HFF-Myc (cell line): Measurements from ENCODE around the gene RNF144B.
"Not testable (repeated sequence)": the region's sequence is repeated elsewhere in the genome, so short reads cannot be mapped to it uniquely, and the experiment has no call there.

Experiments
- DNase-seq: peaks from one replicate; pipeline ENCODE4 v3.0.0-alpha.2; 2011; ENCODE audit warnings: low read depth; ENCODE audit errors: extremely low read depth
- H3K4me3 ChIP-seq: replicated peaks from 2 replicates; pipeline ENCODE4 v1.5.1; 2011; ENCODE audit warnings: low read depth, mild to moderate bottlenecking, control low read depth, low read length
- TF ChIP-seq, protein P1 (sequence below): IDR thresholded peaks from 2 replicates; pipeline ENCODE4 v1.5.1; 2012; ENCODE audit warnings: mild to moderate bottlenecking, low read depth, low read length, control low read depth; ENCODE audit errors: missing control alignments

RNF144B gene

DNA sequence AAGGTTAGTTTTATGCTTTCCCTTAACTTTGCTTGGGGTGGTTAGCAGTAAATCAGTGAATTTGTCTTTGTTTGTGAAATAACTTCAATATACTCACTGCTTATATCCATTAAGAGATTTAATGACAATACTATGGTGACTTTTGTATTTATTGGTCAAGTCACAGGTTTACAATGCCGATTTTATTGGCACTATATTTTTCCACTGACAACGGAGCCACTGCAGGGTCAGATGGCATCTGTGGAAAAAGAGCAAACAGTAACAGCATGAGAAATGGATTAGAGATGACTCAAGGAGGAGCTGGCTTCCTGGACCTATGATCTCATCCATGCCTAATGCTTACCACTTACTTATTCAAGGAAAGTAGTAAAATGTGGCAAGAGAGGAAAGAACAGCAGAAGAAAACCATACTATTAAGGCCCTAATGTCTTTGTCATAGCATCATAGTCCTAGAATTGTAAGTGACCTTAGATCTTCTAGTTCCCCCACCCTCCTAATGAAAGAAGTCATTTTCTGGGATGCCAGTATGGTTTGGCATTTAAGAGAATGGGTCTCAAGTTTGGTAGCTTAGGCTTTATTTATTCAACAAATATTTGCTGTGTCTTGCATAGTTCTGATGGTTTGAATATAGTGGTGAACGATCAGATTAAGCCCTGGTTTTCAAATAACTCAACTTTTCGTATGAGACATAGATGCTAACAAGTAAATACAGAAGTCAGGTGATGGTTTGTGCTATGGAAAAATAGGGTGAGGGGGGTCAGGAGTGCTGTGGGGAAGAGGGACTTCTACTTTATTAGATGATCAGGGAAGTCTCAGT lies 18.5 kb downstream of the RNF144B start:
- peak; percentile 93 for DNase-seq
- TF ChIP-seq, protein P1, sequence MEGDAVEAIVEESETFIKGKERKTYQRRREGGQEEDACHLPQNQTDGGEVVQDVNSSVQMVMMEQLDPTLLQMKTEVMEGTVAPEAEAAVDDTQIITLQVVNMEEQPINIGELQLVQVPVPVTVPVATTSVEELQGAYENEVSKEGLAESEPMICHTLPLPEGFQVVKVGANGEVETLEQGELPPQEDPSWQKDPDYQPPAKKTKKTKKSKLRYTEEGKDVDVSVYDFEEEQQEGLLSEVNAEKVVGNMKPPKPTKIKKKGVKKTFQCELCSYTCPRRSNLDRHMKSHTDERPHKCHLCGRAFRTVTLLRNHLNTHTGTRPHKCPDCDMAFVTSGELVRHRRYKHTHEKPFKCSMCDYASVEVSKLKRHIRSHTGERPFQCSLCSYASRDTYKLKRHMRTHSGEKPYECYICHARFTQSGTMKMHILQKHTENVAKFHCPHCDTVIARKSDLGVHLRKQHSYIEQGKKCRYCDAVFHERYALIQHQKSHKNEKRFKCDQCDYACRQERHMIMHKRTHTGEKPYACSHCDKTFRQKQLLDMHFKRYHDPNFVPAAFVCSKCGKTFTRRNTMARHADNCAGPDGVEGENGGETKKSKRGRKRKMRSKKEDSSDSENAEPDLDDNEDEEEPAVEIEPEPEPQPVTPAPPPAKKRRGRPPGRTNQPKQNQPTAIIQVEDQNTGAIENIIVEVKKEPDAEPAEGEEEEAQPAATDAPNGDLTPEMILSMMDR: no peak
- H3K4me3 ChIP-seq: no peak overlapping the region

DNA sequence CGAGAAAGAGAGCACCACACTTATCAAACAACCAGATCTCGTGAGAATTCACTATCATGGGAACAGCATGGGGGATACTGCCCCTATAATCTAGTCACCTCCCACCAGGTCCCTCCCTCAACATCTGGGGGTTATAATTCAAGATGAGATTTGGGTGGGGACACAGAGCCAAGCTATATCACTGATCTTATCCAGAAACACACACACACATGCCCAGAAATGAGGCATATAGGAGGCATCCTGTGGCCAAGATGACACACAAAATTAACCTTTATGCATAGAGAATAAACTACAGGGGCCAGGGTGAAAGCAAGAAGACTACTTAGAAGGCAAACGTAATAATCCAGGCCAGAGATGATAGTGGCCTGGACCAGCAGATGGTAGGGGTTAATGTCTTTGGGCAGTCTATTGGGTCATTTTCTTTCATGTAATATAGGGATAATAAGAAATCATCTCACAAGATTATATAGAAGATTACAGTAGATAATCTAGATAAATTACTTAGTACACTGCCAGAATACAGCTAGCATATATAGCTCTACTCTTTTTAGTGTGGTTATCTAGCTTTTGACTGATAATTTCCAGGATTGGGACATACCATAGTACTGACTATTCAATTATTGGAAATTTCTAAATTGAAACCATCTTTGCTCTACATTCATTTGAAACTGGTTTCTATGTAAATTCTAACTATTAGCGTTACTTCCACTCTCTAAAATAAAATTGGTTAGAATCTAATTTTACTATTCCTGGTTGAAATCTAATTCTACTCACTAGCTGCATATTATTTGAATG lies 20.0 kb downstream of the RNF144B start:
- H3K4me3 ChIP-seq: no peak overlapping the region
- TF ChIP-seq, protein P1: no peak
- DNase-seq: no peak

DNA sequence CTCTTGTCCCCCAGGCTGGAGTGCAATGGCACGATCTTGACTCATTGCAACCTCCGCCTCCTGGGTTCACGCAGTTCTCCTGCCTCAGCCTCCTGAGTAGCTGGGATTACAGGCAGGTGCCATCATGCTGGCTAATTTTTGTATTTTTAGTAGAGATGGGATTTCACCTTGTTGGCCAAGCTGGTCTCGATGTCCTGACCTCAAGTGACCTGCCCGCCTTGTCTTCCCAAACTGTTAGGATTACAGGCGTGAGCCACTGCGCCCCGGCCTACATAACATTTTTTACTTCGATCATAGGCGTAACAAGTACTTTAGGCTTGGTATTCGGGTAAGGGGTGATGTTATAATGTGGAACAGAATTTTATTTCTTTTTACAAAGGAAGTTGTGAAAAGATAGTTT lies 22.5 kb downstream of the RNF144B start:
- not testable (repeated sequence) for H3K4me3 ChIP-seq, DNase-seq

DNA sequence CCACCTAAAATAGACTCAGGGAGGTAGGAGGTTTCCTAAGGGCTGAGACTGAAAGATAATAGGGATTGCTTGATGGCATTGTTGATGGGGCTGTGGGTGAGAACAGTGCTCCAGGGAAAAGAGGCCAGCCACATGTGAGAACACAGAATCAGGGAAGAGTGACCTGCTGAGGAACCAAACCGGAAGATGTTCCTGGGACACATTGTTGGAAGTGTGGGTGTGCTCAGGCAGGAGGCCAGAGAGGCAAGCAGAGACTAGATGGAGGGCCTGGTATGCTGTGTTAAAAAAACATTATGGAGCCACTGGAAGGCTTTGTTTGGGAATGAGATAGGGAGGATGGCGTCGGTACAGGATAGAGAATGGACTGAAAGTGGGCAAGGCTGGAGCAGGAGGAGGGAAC lies 23.3 kb downstream of the RNF144B start:
- TF ChIP-seq, protein P1: no peak
- no peak overlapping the region for H3K4me3 ChIP-seq
- DNase-seq: no peak

DNA sequence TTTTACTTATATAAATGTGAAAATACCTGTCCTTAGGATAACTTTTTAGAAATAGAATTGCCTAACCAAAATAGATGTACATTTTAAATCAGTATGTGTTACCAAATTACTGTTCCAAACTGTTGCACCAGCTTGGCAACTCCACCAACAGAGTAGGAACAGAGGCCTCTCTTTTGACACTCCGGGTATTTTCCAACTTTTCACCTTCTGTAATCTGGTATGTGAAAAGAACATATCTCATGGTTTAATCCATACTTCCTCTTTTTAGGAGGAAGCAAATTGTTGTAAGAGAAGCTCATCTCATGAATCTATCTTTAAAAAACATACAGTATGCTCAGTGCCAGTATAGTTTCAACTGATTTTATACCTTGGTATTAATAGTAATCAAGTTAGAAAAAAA lies 24.9 kb downstream of the RNF144B start:
- DNase-seq: no peak
- TF ChIP-seq, protein P1: no peak
- no peak overlapping the region for H3K4me3 ChIP-seq

DNA sequence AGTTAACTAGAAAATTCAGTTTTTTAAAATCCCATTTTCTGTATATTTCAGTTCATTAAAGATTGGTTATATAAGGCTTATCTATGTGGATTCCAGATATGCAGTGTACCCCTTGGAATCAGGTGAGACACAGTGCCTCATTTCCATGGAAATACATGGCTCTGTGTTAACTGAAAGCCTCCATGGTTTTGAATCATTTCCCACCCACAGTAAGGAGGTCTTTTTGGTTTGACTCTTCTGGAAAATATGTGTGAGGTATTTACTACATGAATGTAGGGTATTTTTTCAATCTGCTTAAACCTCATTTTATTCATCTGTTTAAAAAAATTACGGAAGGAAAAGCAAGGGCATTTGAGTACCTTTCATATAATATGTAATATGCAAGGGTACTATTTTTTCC lies 25.5 kb downstream of the RNF144B start:
- H3K4me3 ChIP-seq: no peak overlapping the region
- TF ChIP-seq, protein P1: no peak
- no peak for DNase-seq

DNA sequence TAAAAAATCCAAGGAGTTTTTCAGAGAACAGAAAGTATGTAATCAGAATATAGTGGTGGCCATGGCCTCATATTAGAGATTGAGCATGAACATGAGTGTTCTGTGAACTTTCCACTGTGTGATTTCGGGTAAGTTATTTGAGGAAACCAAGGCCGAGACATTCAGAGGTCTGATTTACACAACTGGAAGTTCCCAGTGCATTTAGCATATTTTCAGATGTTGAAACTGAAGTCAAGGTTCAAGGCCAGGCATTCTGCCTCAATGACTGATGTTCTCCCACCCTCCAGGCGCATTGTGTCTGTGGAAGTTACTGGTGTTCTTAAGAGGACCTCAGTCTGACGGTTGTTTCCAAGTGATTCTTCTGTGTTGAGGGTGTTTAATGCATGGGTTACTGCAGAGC lies 26.2 kb downstream of the RNF144B start:
- DNase-seq: no peak
- TF ChIP-seq, protein P1: no peak
- H3K4me3 ChIP-seq: no peak overlapping the region
